Measurements from ENCODE around the gene CREB5. TPM values are rescaled to one million over a fixed set of nuclear protein-coding genes. Genes with fewer than 3 reads are reported as not detected.

Gene CREB5
- total and polyA plus RNA-seq, 9 donors = 0.71 to 15.0 (median 2.7) TPM

GRCh38 chr7:28505014-28505413 lies 92.7 kb downstream of the CREB5 start:
- H3K9me3 ChIP-seq = no peaks in the 10 kb centered on the region
- H3K4me3 ChIP-seq = no peak overlapping the region
- intact Hi-C loops (cut with DNase I) = no loop called here
- H3K4me1 ChIP-seq (ENCODE audit: insufficient read depth) = no peaks in the 10 kb centered on the region
- DNase-seq = no peak
- H3K36me3 ChIP-seq = no peaks in the 10 kb centered on the region
- 84 to 95% (median 88%) methylated on average over 6 of the region's 6 CpGs for WGBS, 3 donors
- TF ChIP-seq POLR2A (IDR thresholded peaks at IDR 0.05) = no peak
- TF ChIP-seq EP300 (IDR thresholded peaks at IDR 0.05) = no peak
- no peak for TF ChIP-seq CTCF (IDR thresholded peaks at IDR 0.05)
- no peak overlapping the region for H3K27ac ChIP-seq
- H3K27me3 ChIP-seq = no peaks in the 10 kb centered on the region

- H3K4me3 ChIP-seq = no peak overlapping the region
- no peaks in the 10 kb centered on the region for H3K36me3 ChIP-seq
- H3K27me3 ChIP-seq = no peaks in the 10 kb centered on the region
- no peaks in the 10 kb centered on the region for H3K4me1 ChIP-seq (ENCODE audit: insufficient read depth)
- TF ChIP-seq EP300 (IDR thresholded peaks at IDR 0.05) (no peak), CTCF (IDR thresholded peaks at IDR 0.05) (no peak), POLR2A (IDR thresholded peaks at IDR 0.05) (no peak)
- intact Hi-C loops (cut with DNase I) = no loop called here
- no peaks in the 10 kb centered on the region for H3K9me3 ChIP-seq
- H3K27ac ChIP-seq = no peak overlapping the region
- 47 to 68% (median 57%) methylated on average over 3 of the region's 3 CpGs for WGBS, 3 donors
- no peak for DNase-seq
These were observed 93.5 kb downstream of the CREB5 start for GRCh38 chr7:28505867-28506266.

- H3K4me1 ChIP-seq (ENCODE audit: insufficient read depth) = no peaks in the 10 kb centered on the region
- H3K9me3 ChIP-seq = no peaks in the 10 kb centered on the region
- no peaks in the 10 kb centered on the region for H3K36me3 ChIP-seq
- intact Hi-C loops (cut with DNase I) = no loop called here
- H3K27ac ChIP-seq = no peak overlapping the region
- DNase-seq = no peak
- no peaks in the 10 kb centered on the region for H3K27me3 ChIP-seq
- H3K4me3 ChIP-seq = no peak overlapping the region
- WGBS, 3 donors = 87 to 95% (median 91%) methylated on average over 11 of the region's 11 CpGs
- TF ChIP-seq POLR2A (IDR thresholded peaks at IDR 0.05) (no peak), CTCF (IDR thresholded peaks at IDR 0.05) (no peak), EP300 (IDR thresholded peaks at IDR 0.05) (no peak)
These were observed 95.4 kb downstream of the CREB5 start for GRCh38 chr7:28507525-28508282.

GRCh38 chr7:28509251-28510025 lies 97.1 kb downstream of the CREB5 start:
- Histone ChIP-seq H3K36me3 (no peaks in the 10 kb centered on the region), H3K9me3 (no peaks in the 10 kb centered on the region), H3K27me3 (no peaks in the 10 kb centered on the region), H3K4me1 (ENCODE audit: insufficient read depth) (no peaks in the 10 kb centered on the region), H3K4me3 (no peak overlapping the region), H3K27ac (no peak overlapping the region)
- no peak for TF ChIP-seq POLR2A (IDR thresholded peaks at IDR 0.05)
- TF ChIP-seq EP300 (IDR thresholded peaks at IDR 0.05) = no peak
- TF ChIP-seq CTCF (IDR thresholded peaks at IDR 0.05) = no peak
- DNase-seq = no peak
- intact Hi-C loops (cut with DNase I) = no loop called here
- WGBS, 3 donors = 62 to 79% (median 62%) methylated on average over 12 of the region's 12 CpGs

Data from ovary (tissue), 9 donors.